CD4-positive, alpha-beta T cell treated with Interleukin-17A for 1 hour (primary cell): ENCODE measurements around the gene JAG2.

Experiments
- DNase-seq: peaks from one replicate; pipeline ENCODE4 v3.0.0-alpha.2; 2020

Gene JAG2

GRCh38 chr14:105107781-105108515 is 60.6 kb downstream of the JAG2 start:
- no peak for DNase-seq

- no peak for DNase-seq
Observed at GRCh38 chr14:105107351-105107750, 61.2 kb downstream of the JAG2 start.

GRCh38 chr14:105105158-105105557 is 63.4 kb downstream of the JAG2 start:
- DNase-seq = no peak

- no peak for DNase-seq
Observed at GRCh38 chr14:105102893-105103292, 65.7 kb downstream of the JAG2 start.

GRCh38 chr14:105102361-105102870 is 66.2 kb downstream of the JAG2 start:
- no peak for DNase-seq

- no peak for DNase-seq
Observed at GRCh38 chr14:105100910-105101309, 67.7 kb downstream of the JAG2 start.

- no peak for DNase-seq
Observed at GRCh38 chr14:105099778-105100177, 68.8 kb downstream of the JAG2 start.

GRCh38 chr14:105098316-105098715 is 70.3 kb downstream of the JAG2 start:
- no peak for DNase-seq

- DNase-seq = no peak
Observed at GRCh38 chr14:105097794-105098127, 70.8 kb downstream of the JAG2 start.

- no peak for DNase-seq
Observed at GRCh38 chr14:105096206-105096875, 72.2 kb downstream of the JAG2 start.

- no peak for DNase-seq
Observed at GRCh38 chr14:105095236-105095805, 73.3 kb downstream of the JAG2 start.

GRCh38 chr14:105094193-105094907 is 74.2 kb downstream of the JAG2 start:
- no peak for DNase-seq

GRCh38 chr14:105093431-105094192 is 75.0 kb downstream of the JAG2 start:
- peak; percentile 76 for DNase-seq

GRCh38 chr14:105093038-105093430 is 75.5 kb downstream of the JAG2 start:
- peak; percentile 73 for DNase-seq

- DNase-seq = peak; percentile 20
Observed at GRCh38 chr14:105092171-105093037, 76.2 kb downstream of the JAG2 start.

GRCh38 chr14:105091517-105092170 is 76.9 kb downstream of the JAG2 start:
- DNase-seq = no peak

GRCh38 chr14:105091054-105091516 is 77.5 kb downstream of the JAG2 start:
- no peak for DNase-seq
